IMR-90 (cell line): Measurements from ENCODE around the gene TMEM26. TPM values are rescaled to one million over a fixed set of nuclear protein-coding genes. Genes with fewer than 3 reads are reported as not detected.

Source experiments
- ATAC-seq: fragments of 200-7000 bp; cut with Tn5 transposase; 2 replicates; pipeline ENCODE4 v1.9.1; 2020; ENCODE audit warnings: low read depth, mild to moderate bottlenecking, moderate library complexity
- BruUV-seq: library from RNA; stranded (reverse); fragments of 400-500 nt; replicated peaks from 2 replicates; lab custom pipeline; 2021; lab: Mats Ljungman, UMichigan
- CTCF ChIA-PET: fragments of 300-600 bp; formaldehyde crosslinking; extraction: SDS; loops from one replicate; lab custom pipeline; 2021; ENCODE audit warnings: antibody characterized with exemption; lab: Yijun Ruan, JAX
- POLR2A ChIA-PET: fragments of 300-600 bp; sonication (Branson Sonifier 250); formaldehyde crosslinking; loops from one replicate; lab custom pipeline; 2022; ENCODE audit warnings: antibody characterized with exemption; ENCODE audit not compliant: unreplicated experiment; lab: Charles Lee
- DNase-seq: peaks from one replicate; pipeline ENCODE4 v3.0.0; 2013
- H2AFZ ChIP-seq: replicated peaks from 2 replicates; pipeline ENCODE3; 2013; ENCODE audit warnings: low read length, mild to moderate bottlenecking; ENCODE audit not compliant: poor library complexity
- H2AK5ac ChIP-seq: 2 replicates; pipeline ENCODE4 v1.6.1; 2013; ENCODE audit warnings: low read depth, low read length, inconsistent platforms
- H2AK9ac ChIP-seq: replicated peaks from 2 replicates; pipeline ENCODE3; 2013; ENCODE audit warnings: mild to moderate bottlenecking, low read depth, low read length, moderate library complexity; ENCODE audit not compliant: poor library complexity
- H2BK120ac ChIP-seq: 2 replicates; pipeline ENCODE4 v1.6.1; 2013; ENCODE audit warnings: low read depth, low read length, inconsistent platforms
- H2BK15ac ChIP-seq: 3 replicates; pipeline ENCODE4 v1.6.1; 2013; ENCODE audit warnings: low read depth, low read length, inconsistent platforms
- H2BK20ac ChIP-seq: 2 replicates; pipeline ENCODE4 v1.6.1; 2013; ENCODE audit warnings: low read depth, mild to moderate bottlenecking, inconsistent platforms, low read length, moderate library complexity
- H2BK5ac ChIP-seq: 2 replicates; pipeline ENCODE4 v1.6.1; 2013; ENCODE audit warnings: mild to moderate bottlenecking, low read depth, low read length, inconsistent platforms; ENCODE audit not compliant: poor library complexity, severe bottlenecking
- H3K14ac ChIP-seq: replicated peaks from 2 replicates; pipeline ENCODE4 v1.6.1; 2013; ENCODE audit warnings: low read depth, low read length, inconsistent platforms
- H3K18ac ChIP-seq: 2 replicates; pipeline ENCODE4 v1.6.1; 2013; ENCODE audit warnings: low read depth, low read length, control low read depth
- H3K23ac ChIP-seq: 2 replicates; pipeline ENCODE4 v1.6.1; 2013; ENCODE audit warnings: low read depth, low read length, inconsistent platforms
- H3K27ac ChIP-seq: 2 replicates; pipeline ENCODE4 v1.5.1; 2013; ENCODE audit warnings: mild to moderate bottlenecking, control low read depth, low read length; ENCODE audit not compliant: insufficient read depth
- H3K27me3 ChIP-seq: 2 replicates; pipeline ENCODE4 v1.6.1; 2013; ENCODE audit warnings: low read length; ENCODE audit not compliant: control insufficient read depth, insufficient read depth
- H3K36me3 ChIP-seq: 2 replicates; pipeline ENCODE4 v1.6.1; 2013; ENCODE audit warnings: low read length, mixed read lengths; ENCODE audit not compliant: control insufficient read depth, insufficient read depth
- H3K4ac ChIP-seq: 2 replicates; pipeline ENCODE4 v1.6.1; 2013; ENCODE audit warnings: low read depth, low read length, inconsistent platforms
- H3K4me1 ChIP-seq: 2 replicates; pipeline ENCODE4 v1.6.1; 2013; ENCODE audit warnings: low read length, mixed read lengths; ENCODE audit not compliant: control insufficient read depth, insufficient read depth
- H3K4me2 ChIP-seq: 2 replicates; pipeline ENCODE4 v1.6.1; 2013; ENCODE audit warnings: low read depth, mild to moderate bottlenecking, control low read depth, low read length, moderate library complexity
- H3K4me3 ChIP-seq: 2 replicates; pipeline ENCODE4 v1.5.1; 2013; ENCODE audit warnings: low read depth, mild to moderate bottlenecking, control low read depth, low read length, moderate library complexity; ENCODE audit not compliant: insufficient read depth
- H3K56ac ChIP-seq: 2 replicates; pipeline ENCODE4 v1.6.1; 2013; ENCODE audit warnings: low read length, inconsistent platforms; ENCODE audit not compliant: insufficient read depth; ENCODE audit errors: extremely low read depth
- H3K79me1 ChIP-seq, 2 experiments: 2 replicates each; pipeline ENCODE4 v1.6.1; 2013; ENCODE audit warnings: low read length in 2 of 2, inconsistent platforms in 1 of 2, low read depth in 1 of 2
- H3K9ac ChIP-seq: 2 replicates; pipeline ENCODE4 v1.6.1; 2013; ENCODE audit warnings: low read depth, low read length, control low read depth
- H3K9me1 ChIP-seq: 2 replicates; pipeline ENCODE4 v1.6.1; 2013; ENCODE audit warnings: low read length, inconsistent platforms; ENCODE audit not compliant: insufficient read depth
- H3K9me3 ChIP-seq: 2 replicates; pipeline ENCODE4 v1.6.1; 2013; ENCODE audit warnings: low read length; ENCODE audit not compliant: control insufficient read depth, insufficient read depth
- H4K20me1 ChIP-seq: 2 replicates; pipeline ENCODE4 v1.6.1; 2013; ENCODE audit warnings: low read length, inconsistent platforms; ENCODE audit not compliant: insufficient read depth
- H4K5ac ChIP-seq: 2 replicates; pipeline ENCODE4 v1.6.1; 2013; ENCODE audit warnings: mild to moderate bottlenecking, low read depth, low read length, control low read depth
- H4K8ac ChIP-seq, 2 experiments: 2 replicates each; pipeline ENCODE4 v1.6.1; 2013; ENCODE audit warnings: low read depth in 2 of 2, low read length in 2 of 2, control low read depth in 1 of 2, inconsistent platforms in 1 of 2
- H4K91ac ChIP-seq: 2 replicates; pipeline ENCODE4 v1.6.1; 2013; ENCODE audit warnings: low read depth, low read length, inconsistent platforms; ENCODE audit not compliant: insufficient read depth
- BHLHE40 ChIP-seq: fragments of 150-350 bp; IDR thresholded peaks from 2 replicates; pipeline ENCODE4 v1.6.1; 2016; ENCODE audit warnings: mild to moderate bottlenecking, low read depth, low read length
- CEBPB ChIP-seq: IDR thresholded peaks from 2 replicates; pipeline ENCODE4 v1.6.1; 2012; ENCODE audit warnings: low read depth, low read length, improper control_type of control experiment
- CHD1 ChIP-seq: IDR thresholded peaks from 2 replicates; pipeline ENCODE4 v1.6.1; 2012; ENCODE audit warnings: low read depth, low read length, improper control_type of control experiment
- FOS ChIP-seq: fragments of 150-350 bp; IDR thresholded peaks from 2 replicates; pipeline ENCODE4 v1.6.1; 2016; ENCODE audit warnings: low read depth, low read length
- MAFK ChIP-seq: IDR thresholded peaks from 2 replicates; pipeline ENCODE4 v1.6.1; 2012; ENCODE audit warnings: low read depth, low read length, improper control_type of control experiment
- MAZ ChIP-seq: IDR thresholded peaks from 2 replicates; pipeline ENCODE4 v1.6.1; 2012; ENCODE audit warnings: low read depth, mild to moderate bottlenecking, low read length, improper control_type of control experiment, moderate library complexity, borderline replicate concordance
- MXI1 ChIP-seq: IDR thresholded peaks from 2 replicates; pipeline ENCODE4 v1.6.1; 2012; ENCODE audit warnings: low read depth, mild to moderate bottlenecking, low read length, moderate library complexity, borderline replicate concordance
- NFE2L2 ChIP-seq: fragments of 150-350 bp; IDR thresholded peaks from 2 replicates; pipeline ENCODE4 v1.6.1; 2016; ENCODE audit warnings: low read depth, mild to moderate bottlenecking, low read length
- POLR2A ChIP-seq: IDR thresholded peaks from 2 replicates; pipeline ENCODE4 v1.6.1; 2012; ENCODE audit warnings: mild to moderate bottlenecking, low read depth, low read length
- RAD21 ChIP-seq: IDR thresholded peaks from 2 replicates; pipeline ENCODE4 v1.6.1; 2012; ENCODE audit warnings: low read length, improper control_type of control experiment
- RCOR1 ChIP-seq: IDR thresholded peaks from 2 replicates; pipeline ENCODE4 v1.6.1; 2012; ENCODE audit warnings: mild to moderate bottlenecking, low read length, improper control_type of control experiment; ENCODE audit not compliant: insufficient replicate concordance
- RFX5 ChIP-seq: IDR thresholded peaks from 2 replicates; pipeline ENCODE4 v1.8.0; 2012; ENCODE audit warnings: low read depth, mild to moderate bottlenecking, low read length, moderate library complexity
- SMC3 ChIP-seq: fragments of 150-350 bp; IDR thresholded peaks from 2 replicates; pipeline ENCODE4 v1.6.1; 2016; ENCODE audit warnings: low read depth, mild to moderate bottlenecking, antibody characterized with exemption, low read length, moderate library complexity
- WGBS, 2 experiments: methylation state at CpG; one replicate each; pipeline versions ENCODE4 v1.1.5 to v1.1.7; 2013; ENCODE audit warnings: missing lambda C conversion rate in 2 of 2; ENCODE audit not compliant: insufficient read length in 1 of 2; ENCODE audit errors: extremely low coverage in 2 of 2; 5-methylcytosine and 5-hydroxymethylcytosine counted together
- dilution Hi-C: fragments of 300-500 bp; cut with HindIII; formaldehyde crosslinking; loops from one replicate; pipeline ENCODE4 v1.14.3; 2018; ENCODE audit warnings: low sequenced_read_pairs; ENCODE audit not compliant: unreplicated experiment
- in situ Hi-C: fragments of 300-500 bp; cut with MboI; formaldehyde crosslinking; loops from 3 replicates; pipeline ENCODE4 v1.14.3; 2019; ENCODE audit warnings: low sequenced_read_pairs, inconsistent platforms, mixed read lengths
- intact Hi-C: fragments of 100-400 bp; cut with micrococcal nuclease; formaldehyde crosslinking; loops from 2 replicates; pipeline ENCODE4 v1.10.0; 2022
- polyA plus RNA-seq, 3 experiments: library from polyadenylated mRNA; depleted of rRNA; stranded (reverse); fragments of >200 nt; gene quantifications; 2 replicates each; pipeline ENCODE4 v1.2.3, GENCODE V29; 2012; ENCODE audit warnings: low replicate concordance in 1 of 3
- total RNA-seq: library from RNA; depleted of rRNA; stranded (reverse); fragments of >200 nt; gene quantifications from 2 replicates; pipeline ENCODE4 v1.2.3, GENCODE V29; 2012
- TF ChIP-seq, protein P1 (sequence below): fragments of 150-350 bp; IDR thresholded peaks from 2 replicates; pipeline ENCODE4 v1.6.1; 2016; ENCODE audit warnings: low read depth, mild to moderate bottlenecking, low read length, moderate library complexity, borderline replicate concordance
- TF ChIP-seq, protein P2 (sequence below): conservative IDR thresholded peaks from 2 replicates; pipeline ENCODE4 v1.5.1; 2012; ENCODE audit warnings: mild to moderate bottlenecking, low read depth, low read length, improper control_type of control experiment
- TF ChIP-seq, protein P3 (sequence below): fragments of 150-350 bp; IDR thresholded peaks from 2 replicates; pipeline ENCODE4 v1.6.1; 2017; ENCODE audit warnings: mild to moderate bottlenecking, antibody characterized with exemption, low read length, low read depth

The TMEM26 gene
- total and polyA plus RNA-seq, 2 of the 4 experiments (the other 2 are of a cell fraction) = 0.22 to 0.36 TPM

DNA sequence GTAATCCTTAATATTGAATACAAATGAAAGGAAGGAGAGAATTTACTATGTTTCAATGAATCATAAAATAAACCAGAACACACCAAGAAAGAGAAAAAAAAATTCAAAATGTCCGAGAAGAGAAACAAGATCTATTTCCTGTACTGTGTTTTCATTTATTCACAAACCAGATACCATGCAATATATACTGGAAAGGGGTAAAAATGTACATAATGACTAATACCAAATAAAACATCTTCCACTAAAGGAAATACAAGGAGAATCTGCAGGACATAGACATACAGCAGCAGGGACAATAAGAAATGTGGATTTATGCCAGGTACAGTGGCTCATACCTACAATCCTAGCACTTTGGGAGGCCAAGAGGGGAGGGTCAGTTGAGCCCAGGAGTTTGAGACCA lies 24.3 kb upstream of the TMEM26 start:
- in situ Hi-C loops (no loop called here), intact Hi-C loops (no loop called here), dilution Hi-C loops (no loop called here)
- POLR2A ChIA-PET = no interaction called here
- H2AK9ac ChIP-seq = no peak overlapping the region
- H3K4me1 ChIP-seq = no peaks in the 10 kb centered on the region; the same call in 1 of the 2 replicates
- H3K4me2 ChIP-seq = no peak overlapping the region
- H3K9me1 ChIP-seq = no peaks in the 10 kb centered on the region
- H2BK5ac ChIP-seq = no peak overlapping the region
- H2BK15ac ChIP-seq = no peak overlapping the region
- no peaks in the 10 kb centered on the region for H4K20me1 ChIP-seq
- WGBS, 2 experiments = no CpG with 5 or more reads among the region's 1 CpG
- no peak overlapping the region for H3K14ac ChIP-seq
- no peak overlapping the region for H3K56ac ChIP-seq
- ATAC-seq (no peak), DNase-seq (no peak)
- H3K4ac ChIP-seq = no peak overlapping the region
- H3K9me3 ChIP-seq = no peaks in the 10 kb centered on the region
- H3K18ac ChIP-seq = no peak overlapping the region
- no peak overlapping the region for H4K5ac ChIP-seq
- no peak overlapping the region for H2BK20ac ChIP-seq
- no peak overlapping the region for H2AK5ac ChIP-seq
- BruUV-seq = no TSS peak
- no peak for TF ChIP-seq RAD21
- no peak for TF ChIP-seq MAZ
- no peak for TF ChIP-seq NFE2L2
- TF ChIP-seq, protein P1, sequence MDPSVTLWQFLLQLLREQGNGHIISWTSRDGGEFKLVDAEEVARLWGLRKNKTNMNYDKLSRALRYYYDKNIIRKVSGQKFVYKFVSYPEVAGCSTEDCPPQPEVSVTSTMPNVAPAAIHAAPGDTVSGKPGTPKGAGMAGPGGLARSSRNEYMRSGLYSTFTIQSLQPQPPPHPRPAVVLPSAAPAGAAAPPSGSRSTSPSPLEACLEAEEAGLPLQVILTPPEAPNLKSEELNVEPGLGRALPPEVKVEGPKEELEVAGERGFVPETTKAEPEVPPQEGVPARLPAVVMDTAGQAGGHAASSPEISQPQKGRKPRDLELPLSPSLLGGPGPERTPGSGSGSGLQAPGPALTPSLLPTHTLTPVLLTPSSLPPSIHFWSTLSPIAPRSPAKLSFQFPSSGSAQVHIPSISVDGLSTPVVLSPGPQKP = no peak
- no peak for TF ChIP-seq CHD1
- TF ChIP-seq BHLHE40 = no peak
- no peak for TF ChIP-seq MXI1
- no peak for TF ChIP-seq POLR2A
- TF ChIP-seq, protein P2, sequence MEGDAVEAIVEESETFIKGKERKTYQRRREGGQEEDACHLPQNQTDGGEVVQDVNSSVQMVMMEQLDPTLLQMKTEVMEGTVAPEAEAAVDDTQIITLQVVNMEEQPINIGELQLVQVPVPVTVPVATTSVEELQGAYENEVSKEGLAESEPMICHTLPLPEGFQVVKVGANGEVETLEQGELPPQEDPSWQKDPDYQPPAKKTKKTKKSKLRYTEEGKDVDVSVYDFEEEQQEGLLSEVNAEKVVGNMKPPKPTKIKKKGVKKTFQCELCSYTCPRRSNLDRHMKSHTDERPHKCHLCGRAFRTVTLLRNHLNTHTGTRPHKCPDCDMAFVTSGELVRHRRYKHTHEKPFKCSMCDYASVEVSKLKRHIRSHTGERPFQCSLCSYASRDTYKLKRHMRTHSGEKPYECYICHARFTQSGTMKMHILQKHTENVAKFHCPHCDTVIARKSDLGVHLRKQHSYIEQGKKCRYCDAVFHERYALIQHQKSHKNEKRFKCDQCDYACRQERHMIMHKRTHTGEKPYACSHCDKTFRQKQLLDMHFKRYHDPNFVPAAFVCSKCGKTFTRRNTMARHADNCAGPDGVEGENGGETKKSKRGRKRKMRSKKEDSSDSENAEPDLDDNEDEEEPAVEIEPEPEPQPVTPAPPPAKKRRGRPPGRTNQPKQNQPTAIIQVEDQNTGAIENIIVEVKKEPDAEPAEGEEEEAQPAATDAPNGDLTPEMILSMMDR = no peak
- no peak for TF ChIP-seq RCOR1
- TF ChIP-seq CEBPB = no peak
- no peak for TF ChIP-seq FOS
- no peak for TF ChIP-seq SMC3
- TF ChIP-seq, protein P3, sequence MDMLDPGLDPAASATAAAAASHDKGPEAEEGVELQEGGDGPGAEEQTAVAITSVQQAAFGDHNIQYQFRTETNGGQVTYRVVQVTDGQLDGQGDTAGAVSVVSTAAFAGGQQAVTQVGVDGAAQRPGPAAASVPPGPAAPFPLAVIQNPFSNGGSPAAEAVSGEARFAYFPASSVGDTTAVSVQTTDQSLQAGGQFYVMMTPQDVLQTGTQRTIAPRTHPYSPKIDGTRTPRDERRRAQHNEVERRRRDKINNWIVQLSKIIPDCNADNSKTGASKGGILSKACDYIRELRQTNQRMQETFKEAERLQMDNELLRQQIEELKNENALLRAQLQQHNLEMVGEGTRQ = no peak
- no peak for TF ChIP-seq RFX5
- TF ChIP-seq MAFK = no peak
- H3K4me3 ChIP-seq = no peak overlapping the region
- CTCF ChIA-PET = no interaction called here
- no peak overlapping the region for H3K23ac ChIP-seq
- H4K8ac ChIP-seq = no peak overlapping the region
- no peak overlapping the region for H3K9ac ChIP-seq
- H2BK120ac ChIP-seq = no peak overlapping the region
- no peaks in the 10 kb centered on the region for H3K79me1 ChIP-seq
- H4K91ac ChIP-seq = no peak overlapping the region
- no peaks in the 10 kb centered on the region for H3K36me3 ChIP-seq
- H3K27ac ChIP-seq = no peak overlapping the region
- H2AFZ ChIP-seq = no peak overlapping the region
- H3K27me3 ChIP-seq = no peaks in the 10 kb centered on the region
